A549 (cell line): ENCODE measurements around the gene ARHGEF38. TPM values are rescaled to one million over a fixed set of nuclear protein-coding genes. Genes with fewer than 3 reads are reported as not detected.

Experiments used
- ATAC-seq, 2 experiments: fragments of 200-7000 bp in 1 of 2; fragments of >200 bp in 1 of 2; cut with Nextera tagmentation in 1 of 2; cut with Tn5 transposase in 1 of 2; 3 replicates each; pipeline versions ENCODE4 v1.8.0 to v1.9.1; 2018 to 2020; ENCODE audit warnings: mild to moderate bottlenecking in 1 of 2, moderate library complexity in 1 of 2
- CTCF ChIA-PET: fragments of 300-600 bp; sonication (Branson Sonifier 250); formaldehyde crosslinking; extraction: SDS; loops from one replicate; lab custom pipeline; 2021; ENCODE audit warnings: antibody characterized with exemption, inconsistent platforms; lab: Yijun Ruan, JAX
- POLR2A ChIA-PET: fragments of 350-600 bp; formaldehyde crosslinking; extraction: SDS; loops from one replicate; lab custom pipeline; 2021; ENCODE audit warnings: antibody characterized with exemption, inconsistent platforms; lab: Yijun Ruan, JAX
- DNase-seq, 2 experiments: peaks; one replicate each; pipeline versions ENCODE4 v3.0.0 to v3.0.0-alpha.2; 2011 to 2016; ENCODE audit warnings: low read depth in 1 of 2, low spot score in 1 of 2
- FAIRE-seq: peaks from 2 replicates; lab custom pipeline; 2011; peaks lifted over from hg19 to GRCh38; lab: Jason Lieb, UNC
- H3K27ac ChIP-seq, 2 experiments: fragments of >200 bp; sonication (Bioruptor Twin); formaldehyde crosslinking; 3 replicates each; pipeline ENCODE4 v1.5.1; 2016 to 2017
- H3K4me1 ChIP-seq: fragments of >200 bp; sonication (Bioruptor Twin); formaldehyde crosslinking; 3 replicates; pipeline ENCODE4 v1.6.1; 2016
- H3K4me2 ChIP-seq: fragments of >200 bp; sonication (Bioruptor Twin); formaldehyde crosslinking; 3 replicates; pipeline ENCODE4 v1.6.1; 2016
- H3K4me3 ChIP-seq: fragments of >200 bp; sonication (Bioruptor Twin); formaldehyde crosslinking; 3 replicates; pipeline ENCODE4 v1.5.1; 2016
- H3K9me3 ChIP-seq: fragments of >200 bp; sonication (Bioruptor Twin); formaldehyde crosslinking; 3 replicates; pipeline ENCODE4 v1.6.1; 2016
- CHD2 ChIP-seq: fragments of 150-350 bp; IDR thresholded peaks from 2 replicates; pipeline ENCODE4 v1.6.1; 2014; ENCODE audit warnings: low read length; ENCODE audit not compliant: partially characterized antibody
- EHF ChIP-seq: fragments of 250-450 bp; sonication (Bioruptor Pico); IDR thresholded peaks from 2 replicates; pipeline ENCODE4 v1.5.0; 2020; ENCODE audit warnings: mild to moderate bottlenecking
- FOSB ChIP-seq: fragments of 250-450 bp; sonication (Bioruptor Pico); IDR thresholded peaks from 2 replicates; pipeline ENCODE4 v1.5.0; 2020; ENCODE audit warnings: mild to moderate bottlenecking, moderate library complexity
- FOXS1 ChIP-seq: fragments of 250-450 bp; sonication (Bioruptor Pico); IDR thresholded peaks from 2 replicates; pipeline ENCODE4 v1.5.0; 2020; ENCODE audit warnings: mild to moderate bottlenecking, moderate library complexity
- HDAC2 ChIP-seq: fragments of 200-600 bp; sonication (generic); IDR thresholded peaks from 2 replicates; pipeline ENCODE4 v1.6.1; 2016
- JUN ChIP-seq, 2 experiments: fragments of >200 bp; sonication (Bioruptor Twin); formaldehyde crosslinking; IDR thresholded peaks; 2 replicates in 1 of 2; 3 replicates in 1 of 2; pipeline ENCODE4 v1.6.1; 2016 to 2017
- MAFK ChIP-seq: fragments of 450-650 bp; IDR thresholded peaks from 2 replicates; pipeline ENCODE4 v1.6.1; 2014; ENCODE audit not compliant: partially characterized antibody
- MAZ ChIP-seq: fragments of 150-350 bp; IDR thresholded peaks from 2 replicates; pipeline ENCODE4 v1.6.1; 2014; ENCODE audit warnings: antibody characterized with exemption, low read depth, low read length, borderline replicate concordance
- TP53 ChIP-seq: fragments of 250-450 bp; sonication (Bioruptor Pico); IDR thresholded peaks from 2 replicates; pipeline ENCODE4 v1.5.0; 2021; ENCODE audit warnings: mild to moderate bottlenecking, moderate library complexity
- ZNF302 ChIP-seq: fragments of 250-450 bp; sonication (Bioruptor Pico); IDR thresholded peaks from 2 replicates; pipeline ENCODE4 v1.9.0; 2021; ENCODE audit warnings: inconsistent platforms, mild to moderate bottlenecking, moderate library complexity
- WGBS: methylation state at CpG from one replicate; pipeline ENCODE4 v1.1.6; 2017; ENCODE audit errors: missing lambda C conversion rate; 5-methylcytosine and 5-hydroxymethylcytosine counted together
- polyA plus RNA-seq, 4 experiments: library from polyadenylated mRNA; depleted of rRNA in 3 of 4; stranded (reverse); fragments of >200 nt; fragmentation: RNase III in 1 of 4; extraction: RNeasy Plus Mini Kit Qiagen cat#74134 plus additional on column Dnase treatment in 1 of 4; gene quantifications; 2 replicates in 3 of 4; 3 replicates in 1 of 4; pipeline ENCODE4 v1.2.3, GENCODE V29; 2011 to 2017
- TF ChIP-seq, protein P1 (sequence below): IDR thresholded peaks from 2 replicates; pipeline ENCODE4 v1.6.1; 2012; ENCODE audit warnings: low read depth, borderline replicate concordance
- TF ChIP-seq, protein P2 (sequence below): fragments of 450-650 bp; IDR thresholded peaks from 2 replicates; pipeline ENCODE4 v1.6.1; 2014; ENCODE audit warnings: antibody characterized with exemption
- TF ChIP-seq, protein P3 (sequence below): fragments of 200-600 bp; sonication (generic); IDR thresholded peaks from 2 replicates; pipeline ENCODE4 v1.6.1; 2016; ENCODE audit warnings: antibody characterized with exemption, mild to moderate bottlenecking, moderate library complexity
- TF ChIP-seq, protein P4 (sequence below): fragments of 250-450 bp; sonication (Bioruptor Pico); IDR thresholded peaks from 2 replicates; pipeline ENCODE4 v1.5.0; 2021; ENCODE audit warnings: mild to moderate bottlenecking, moderate library complexity, borderline replicate concordance

Gene ARHGEF38
- polyA plus RNA-seq, 2 of the 4 experiments (the other 2 are of a cell fraction) = 0.05 TPM; not detected in 1

DNA sequence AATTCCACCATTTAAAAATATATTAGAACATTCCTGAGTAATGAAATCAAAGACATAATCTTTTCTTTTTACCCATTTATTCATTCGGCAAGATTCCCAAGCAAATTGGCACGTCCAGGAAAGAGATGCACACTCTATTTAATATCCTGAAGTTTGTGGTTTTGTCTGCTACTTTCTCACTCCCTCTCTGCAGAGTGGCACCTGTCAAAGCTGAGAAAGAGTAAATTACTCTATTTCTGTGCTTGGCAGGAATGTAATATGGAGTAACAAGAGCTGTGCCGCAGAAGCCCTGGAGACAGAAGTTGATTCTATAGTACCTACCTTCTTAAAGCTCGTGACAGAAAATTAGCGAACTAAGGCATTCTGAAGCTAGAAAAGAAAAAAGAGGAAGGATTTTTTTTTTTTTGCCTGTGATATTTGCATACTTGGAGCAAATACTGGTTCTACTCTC is 161.7 kb downstream of the ARHGEF38 start:
- Histone ChIP-seq H3K4me2 (no peak overlapping the region), H3K27ac (no peak overlapping the region), H3K4me1 (peaks cover 17% of the 10 kb centered on the region), H3K9me3 (no peaks in the 10 kb centered on the region), H3K4me3 (no peak overlapping the region)
- no peak for TF ChIP-seq FOSB (CRISPR knock-in tag)
- TF ChIP-seq JUN (IDR thresholded peaks at IDR 0.05) = no peak
- no peak for TF ChIP-seq ZNF302 (CRISPR knock-in tag)
- TF ChIP-seq, protein P1, sequence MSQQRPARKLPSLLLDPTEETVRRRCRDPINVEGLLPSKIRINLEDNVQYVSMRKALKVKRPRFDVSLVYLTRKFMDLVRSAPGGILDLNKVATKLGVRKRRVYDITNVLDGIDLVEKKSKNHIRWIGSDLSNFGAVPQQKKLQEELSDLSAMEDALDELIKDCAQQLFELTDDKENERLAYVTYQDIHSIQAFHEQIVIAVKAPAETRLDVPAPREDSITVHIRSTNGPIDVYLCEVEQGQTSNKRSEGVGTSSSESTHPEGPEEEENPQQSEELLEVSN = no peak
- no peak for TF ChIP-seq HDAC2
- no peak for TF ChIP-seq CHD2
- no peak for TF ChIP-seq FOXS1 (CRISPR knock-in tag)
- TF ChIP-seq, protein P2, sequence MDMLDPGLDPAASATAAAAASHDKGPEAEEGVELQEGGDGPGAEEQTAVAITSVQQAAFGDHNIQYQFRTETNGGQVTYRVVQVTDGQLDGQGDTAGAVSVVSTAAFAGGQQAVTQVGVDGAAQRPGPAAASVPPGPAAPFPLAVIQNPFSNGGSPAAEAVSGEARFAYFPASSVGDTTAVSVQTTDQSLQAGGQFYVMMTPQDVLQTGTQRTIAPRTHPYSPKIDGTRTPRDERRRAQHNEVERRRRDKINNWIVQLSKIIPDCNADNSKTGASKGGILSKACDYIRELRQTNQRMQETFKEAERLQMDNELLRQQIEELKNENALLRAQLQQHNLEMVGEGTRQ = no peak
- TF ChIP-seq, protein P3, sequence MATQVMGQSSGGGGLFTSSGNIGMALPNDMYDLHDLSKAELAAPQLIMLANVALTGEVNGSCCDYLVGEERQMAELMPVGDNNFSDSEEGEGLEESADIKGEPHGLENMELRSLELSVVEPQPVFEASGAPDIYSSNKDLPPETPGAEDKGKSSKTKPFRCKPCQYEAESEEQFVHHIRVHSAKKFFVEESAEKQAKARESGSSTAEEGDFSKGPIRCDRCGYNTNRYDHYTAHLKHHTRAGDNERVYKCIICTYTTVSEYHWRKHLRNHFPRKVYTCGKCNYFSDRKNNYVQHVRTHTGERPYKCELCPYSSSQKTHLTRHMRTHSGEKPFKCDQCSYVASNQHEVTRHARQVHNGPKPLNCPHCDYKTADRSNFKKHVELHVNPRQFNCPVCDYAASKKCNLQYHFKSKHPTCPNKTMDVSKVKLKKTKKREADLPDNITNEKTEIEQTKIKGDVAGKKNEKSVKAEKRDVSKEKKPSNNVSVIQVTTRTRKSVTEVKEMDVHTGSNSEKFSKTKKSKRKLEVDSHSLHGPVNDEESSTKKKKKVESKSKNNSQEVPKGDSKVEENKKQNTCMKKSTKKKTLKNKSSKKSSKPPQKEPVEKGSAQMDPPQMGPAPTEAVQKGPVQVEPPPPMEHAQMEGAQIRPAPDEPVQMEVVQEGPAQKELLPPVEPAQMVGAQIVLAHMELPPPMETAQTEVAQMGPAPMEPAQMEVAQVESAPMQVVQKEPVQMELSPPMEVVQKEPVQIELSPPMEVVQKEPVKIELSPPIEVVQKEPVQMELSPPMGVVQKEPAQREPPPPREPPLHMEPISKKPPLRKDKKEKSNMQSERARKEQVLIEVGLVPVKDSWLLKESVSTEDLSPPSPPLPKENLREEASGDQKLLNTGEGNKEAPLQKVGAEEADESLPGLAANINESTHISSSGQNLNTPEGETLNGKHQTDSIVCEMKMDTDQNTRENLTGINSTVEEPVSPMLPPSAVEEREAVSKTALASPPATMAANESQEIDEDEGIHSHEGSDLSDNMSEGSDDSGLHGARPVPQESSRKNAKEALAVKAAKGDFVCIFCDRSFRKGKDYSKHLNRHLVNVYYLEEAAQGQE = no peak
- TF ChIP-seq, protein P4, sequence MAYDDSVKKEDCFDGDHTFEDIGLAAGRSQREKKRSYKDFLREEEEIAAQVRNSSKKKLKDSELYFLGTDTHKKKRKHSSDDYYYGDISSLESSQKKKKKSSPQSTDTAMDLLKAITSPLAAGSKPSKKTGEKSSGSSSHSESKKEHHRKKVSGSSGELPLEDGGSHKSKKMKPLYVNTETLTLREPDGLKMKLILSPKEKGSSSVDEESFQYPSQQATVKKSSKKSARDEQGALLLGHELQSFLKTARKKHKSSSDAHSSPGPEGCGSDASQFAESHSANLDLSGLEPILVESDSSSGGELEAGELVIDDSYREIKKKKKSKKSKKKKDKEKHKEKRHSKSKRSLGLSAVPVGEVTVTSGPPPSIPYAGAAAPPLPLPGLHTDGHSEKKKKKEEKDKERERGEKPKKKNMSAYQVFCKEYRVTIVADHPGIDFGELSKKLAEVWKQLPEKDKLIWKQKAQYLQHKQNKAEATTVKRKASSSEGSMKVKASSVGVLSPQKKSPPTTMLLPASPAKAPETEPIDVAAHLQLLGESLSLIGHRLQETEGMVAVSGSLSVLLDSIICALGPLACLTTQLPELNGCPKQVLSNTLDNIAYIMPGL (CRISPR knock-in tag) = no peak
- no peak for TF ChIP-seq MAZ
- no peak for TF ChIP-seq TP53 (CRISPR knock-in tag)
- no peak for TF ChIP-seq EHF
- WGBS = 80% methylated on average over 5 of the region's 5 CpGs
- ChIA-PET POLR2A (no interaction called here), CTCF (interaction anchor here (1.7 kb wide), 1 partner anchor 193 kb away, joined by 9 read pairs; no protein-coding TSS in a partner anchor)
- DNase-seq = no peak
- no peak for FAIRE-seq
- no peak for ATAC-seq

DNA sequence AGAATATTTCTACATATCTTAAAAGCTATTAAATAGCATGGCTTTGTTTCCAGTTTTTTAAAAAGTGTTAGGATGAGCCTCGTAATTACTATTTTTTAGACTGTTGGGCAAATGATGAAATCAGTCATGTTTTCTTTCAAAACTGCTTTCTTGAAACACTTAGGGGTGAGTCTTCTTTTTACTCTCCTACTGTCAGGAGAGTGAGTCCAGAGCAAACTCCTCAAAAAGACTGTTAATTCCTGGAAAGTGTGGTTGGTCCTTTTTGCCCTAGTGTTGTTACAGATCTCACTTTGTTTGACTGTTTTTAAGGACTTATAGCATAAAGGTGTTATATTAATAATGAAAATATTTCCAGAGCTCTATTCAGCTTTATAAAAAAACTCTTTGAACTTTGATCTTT is 162.5 kb downstream of the ARHGEF38 start:
- ChIA-PET POLR2A (interaction anchor here (0.8 kb wide), 1 partner anchor 241 kb away, joined by 3 read pairs; the partner anchor contains the start of gene PPA2), CTCF (interaction anchor here (0.6 to 1.7 kb wide), 2 partner anchors 41 to 194 kb away, joined by 3 to 9 read pairs; no protein-coding TSS in a partner anchor)
- ATAC-seq (no peak), FAIRE-seq (no peak), DNase-seq (no peak)
- Histone ChIP-seq H3K4me2 (peak overlapping the region; percentile 29; the same call in 1 of the 3 replicates), H3K4me3 (no peak overlapping the region), H3K4me1 (peaks cover 13% of the 10 kb centered on the region), H3K9me3 (no peaks in the 10 kb centered on the region), H3K27ac (no peak overlapping the region)
- 46% methylated on average over 1 of the region's 1 CpG for WGBS
- no peak for TF ChIP-seq MAFK
